LoVo (cell line): ENCODE results near the gene SLIT1.

Source experiments
- DNase-seq: peaks from one replicate; pipeline ENCODE4 v3.0.0-alpha.2; 2016; ENCODE audit warnings: low spot score

The SLIT1 gene

DNA sequence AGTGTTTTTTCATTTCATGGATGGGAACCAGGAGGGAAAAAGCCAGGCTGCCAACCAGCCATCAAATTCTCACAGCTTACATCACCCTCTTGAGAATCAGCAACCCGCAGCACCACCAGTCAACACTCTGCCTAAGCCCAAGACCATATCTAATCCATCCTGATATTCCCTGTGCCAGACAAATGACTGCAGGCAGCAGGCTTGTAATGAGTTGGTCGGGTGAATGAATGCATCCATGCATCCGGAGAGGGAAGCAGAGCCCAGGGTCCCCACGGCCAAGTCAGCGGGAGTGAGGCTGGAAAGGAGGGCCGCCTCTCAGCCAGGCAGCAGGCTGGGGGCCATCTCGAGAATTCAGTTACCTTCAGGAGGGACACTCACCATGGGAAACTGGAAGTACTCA lies 46.9 kb downstream of the SLIT1 start:
- DNase-seq: no peak

DNA sequence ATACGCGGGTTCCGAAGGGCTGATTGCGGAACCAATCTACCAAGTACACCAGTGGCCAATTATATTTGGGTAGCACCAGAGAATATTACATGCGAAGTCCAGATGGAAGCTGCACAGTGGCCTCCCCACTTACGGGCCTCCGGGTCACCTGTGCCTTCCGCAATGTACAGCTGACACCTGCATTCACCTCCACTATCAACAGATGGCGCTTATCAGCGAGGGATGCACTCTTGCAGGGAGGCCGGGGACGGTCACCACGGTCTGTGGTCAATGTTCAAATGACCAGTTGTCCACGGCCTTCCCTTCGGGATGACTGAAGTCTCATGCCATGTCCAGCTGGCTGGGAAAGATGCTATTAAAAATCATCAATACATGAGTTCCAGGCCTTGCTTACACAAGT lies 47.6 kb downstream of the SLIT1 start:
- DNase-seq: no peak

DNA sequence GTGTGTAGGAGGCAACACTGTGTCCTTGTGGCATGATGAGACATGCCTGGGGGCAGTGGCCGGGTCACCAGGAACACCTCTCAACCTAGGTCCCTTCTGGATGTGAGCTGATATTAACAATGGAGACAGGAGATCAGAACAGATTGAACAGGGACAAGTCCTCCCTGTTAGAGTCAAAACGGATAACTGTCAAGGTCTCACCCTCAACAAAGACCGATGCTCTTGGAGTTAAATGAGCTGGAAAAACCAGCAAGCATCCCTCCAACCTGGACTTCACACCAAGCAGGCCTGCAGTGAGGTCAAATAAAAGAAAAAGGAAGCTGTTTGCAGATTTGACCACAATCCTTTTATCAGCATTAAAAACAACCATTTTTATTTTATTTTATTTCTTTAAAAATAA lies 49.0 kb downstream of the SLIT1 start:
- no peak for DNase-seq

DNA sequence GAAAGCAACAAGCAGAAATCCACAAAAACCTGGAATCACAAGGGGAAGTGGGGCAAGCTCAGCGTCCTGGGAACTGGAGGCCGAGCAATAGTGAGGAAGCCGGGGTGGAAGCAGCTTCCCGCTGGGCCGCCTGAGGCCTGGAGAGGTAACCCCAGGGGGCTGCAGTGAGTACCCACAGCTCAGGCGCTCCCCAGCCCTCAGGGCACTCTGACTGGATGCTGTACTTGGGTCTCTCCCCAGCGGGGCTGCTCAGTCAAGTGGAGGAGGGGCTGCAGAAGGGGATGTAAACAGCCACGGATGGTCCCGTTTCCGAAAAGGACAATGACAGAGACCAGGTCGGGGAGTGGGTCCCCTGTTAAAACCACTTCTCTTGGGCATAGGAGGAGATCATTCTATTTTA lies 50.3 kb downstream of the SLIT1 start:
- no peak for DNase-seq

- no peak for DNase-seq
Measured at GRCh38 chr10:97134983-97135382, 50.8 kb downstream of the SLIT1 start.

DNA sequence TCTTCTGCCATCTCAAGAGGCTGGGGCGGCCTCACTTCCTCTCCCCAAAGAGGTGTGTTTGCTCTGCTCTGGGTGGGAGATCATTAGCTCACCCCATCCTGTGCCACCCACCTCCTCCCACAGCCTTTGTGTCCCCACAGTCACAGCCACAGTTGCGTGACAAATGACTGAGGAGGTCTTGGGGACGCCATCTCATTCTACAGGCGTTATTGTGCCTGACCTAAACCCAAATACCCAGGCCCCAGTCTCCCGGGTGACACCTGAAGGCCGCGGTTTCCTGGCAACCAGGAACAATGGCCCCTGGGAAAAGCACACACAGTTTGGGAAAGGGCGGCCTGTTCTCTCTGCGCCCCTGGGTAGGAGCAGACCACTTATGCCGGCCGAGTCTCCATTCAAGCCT lies 51.6 kb downstream of the SLIT1 start:
- DNase-seq: no peak

DNA sequence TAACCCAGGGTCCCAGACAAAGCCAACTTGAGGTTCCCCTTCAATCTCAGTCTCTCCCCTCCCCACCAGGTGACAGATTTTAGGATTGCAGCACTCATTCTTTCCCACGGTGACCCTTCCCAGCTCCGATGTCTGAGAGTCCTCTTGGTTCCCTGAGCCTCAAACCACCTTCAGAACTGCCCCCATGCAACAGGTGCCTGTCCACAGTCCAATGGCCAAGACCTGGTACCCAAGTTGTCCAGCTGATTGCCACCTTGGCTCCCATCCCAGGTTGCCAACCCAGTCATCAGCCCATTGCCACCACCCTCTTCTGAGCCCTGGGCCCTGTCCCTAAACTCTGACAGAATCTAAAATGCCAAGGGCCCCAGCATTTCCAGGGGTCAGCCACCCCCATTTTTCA lies 53.5 kb downstream of the SLIT1 start:
- DNase-seq: no peak

GRCh38 chr10:97131666-97132065 lies 54.1 kb downstream of the SLIT1 start:
- no peak for DNase-seq

DNA sequence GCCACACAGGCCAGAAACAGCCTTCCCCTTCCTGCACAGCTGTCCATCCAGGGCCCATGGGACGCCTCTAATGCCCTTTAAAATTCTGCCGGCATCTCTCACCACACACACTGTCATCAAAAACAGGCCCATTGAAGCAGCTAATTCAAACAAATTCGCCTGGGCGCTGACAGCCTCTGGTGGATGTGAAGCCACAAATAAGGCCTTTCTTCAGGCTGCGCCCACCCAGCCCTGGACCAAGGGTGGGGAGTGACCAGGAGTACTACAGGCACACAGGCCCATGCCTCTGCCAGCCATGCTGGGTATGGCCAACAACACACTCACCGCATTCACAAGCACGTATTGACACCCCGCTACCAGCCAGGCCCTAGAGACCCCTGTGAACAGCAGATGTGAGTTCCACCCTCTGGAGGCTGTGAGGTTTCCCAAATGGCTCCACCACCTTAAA lies 54.6 kb downstream of the SLIT1 start:
- DNase-seq: no peak

DNA sequence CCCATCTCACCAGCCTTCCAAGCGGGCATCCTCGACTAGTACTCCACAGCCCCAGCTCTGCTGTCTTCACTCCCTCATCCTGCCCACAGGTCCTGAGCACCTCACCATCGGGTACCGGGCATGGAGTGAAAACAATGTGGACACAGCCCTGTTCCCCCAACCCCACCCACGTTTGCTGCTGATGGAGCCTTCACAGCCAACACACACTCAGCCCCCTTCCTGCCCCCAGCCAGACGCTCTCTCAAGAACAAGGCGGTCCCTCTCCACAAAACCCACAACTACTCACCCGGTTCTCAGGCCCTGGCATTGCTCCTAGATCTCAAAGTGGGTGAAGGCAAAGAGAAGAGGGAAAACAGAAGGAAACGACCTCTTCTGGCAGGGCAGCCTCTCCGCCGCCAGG lies 56.1 kb downstream of the SLIT1 start:
- no peak for DNase-seq

GRCh38 chr10:97128516-97129154 lies 57.1 kb downstream of the SLIT1 start:
- DNase-seq: no peak

DNA sequence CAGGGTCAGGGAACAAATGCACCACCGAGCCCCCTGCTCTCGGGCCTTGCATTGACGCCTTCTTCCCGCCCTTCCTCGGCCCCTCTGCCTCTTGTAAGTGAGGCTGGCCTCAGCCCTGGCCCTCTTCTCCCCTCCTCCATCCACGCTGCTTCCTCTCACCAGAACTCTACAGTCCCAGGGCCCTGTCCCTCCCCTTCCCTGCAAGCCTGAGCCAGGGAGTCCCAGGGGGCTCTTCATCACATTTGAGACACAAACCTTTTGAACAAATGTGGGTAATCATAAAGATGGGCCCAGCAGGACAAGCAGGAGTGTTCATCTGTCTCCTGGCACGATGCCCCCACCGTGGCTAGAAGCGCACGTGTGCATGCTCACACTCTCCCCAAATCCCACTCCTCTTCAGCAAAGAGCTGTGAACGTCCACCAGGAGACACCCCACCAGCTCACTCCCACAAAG lies 57.7 kb downstream of the SLIT1 start:
- DNase-seq: no peak

DNA sequence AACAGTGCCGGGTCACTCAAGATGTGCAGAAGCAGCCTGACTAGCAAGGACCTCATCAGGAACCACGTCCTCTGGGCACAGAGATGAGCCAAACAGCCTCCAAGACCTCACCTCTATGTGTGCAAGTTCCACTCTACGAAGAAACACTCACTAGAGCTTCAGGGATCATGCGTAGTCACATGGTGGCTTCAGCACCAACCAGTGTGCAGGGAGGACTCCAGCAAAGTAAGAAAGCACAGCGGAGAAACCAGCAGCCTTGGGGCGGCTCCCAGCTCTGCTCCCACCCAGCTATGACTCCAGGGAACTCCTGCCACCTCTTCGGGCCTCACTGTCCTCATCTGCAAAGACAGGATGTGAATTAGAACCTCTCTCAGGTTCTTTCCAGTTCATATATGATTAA lies 58.2 kb downstream of the SLIT1 start:
- DNase-seq: no peak

DNA sequence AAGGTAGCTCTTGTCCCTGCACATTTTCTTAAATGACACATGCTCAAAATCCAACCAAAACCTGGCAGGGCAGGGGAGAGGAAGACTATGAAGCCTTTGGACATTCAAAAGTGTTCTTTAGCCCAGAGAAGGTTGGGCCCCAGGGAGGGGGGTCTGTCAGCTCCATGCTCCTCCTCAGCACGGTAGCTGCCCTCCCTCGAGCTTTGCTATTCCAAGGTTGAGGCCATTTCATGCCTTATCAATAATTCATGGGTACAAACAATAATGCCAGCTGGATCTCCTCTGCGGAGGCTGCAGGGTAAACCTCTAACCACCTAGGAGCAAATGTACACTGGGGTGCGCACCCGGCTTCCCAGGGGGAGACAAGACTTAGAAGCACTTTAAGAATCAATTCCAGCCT lies 61.5 kb downstream of the SLIT1 start:
- no peak for DNase-seq

GRCh38 chr10:97123765-97124164 lies 62.0 kb downstream of the SLIT1 start:
- no peak for DNase-seq

DNA sequence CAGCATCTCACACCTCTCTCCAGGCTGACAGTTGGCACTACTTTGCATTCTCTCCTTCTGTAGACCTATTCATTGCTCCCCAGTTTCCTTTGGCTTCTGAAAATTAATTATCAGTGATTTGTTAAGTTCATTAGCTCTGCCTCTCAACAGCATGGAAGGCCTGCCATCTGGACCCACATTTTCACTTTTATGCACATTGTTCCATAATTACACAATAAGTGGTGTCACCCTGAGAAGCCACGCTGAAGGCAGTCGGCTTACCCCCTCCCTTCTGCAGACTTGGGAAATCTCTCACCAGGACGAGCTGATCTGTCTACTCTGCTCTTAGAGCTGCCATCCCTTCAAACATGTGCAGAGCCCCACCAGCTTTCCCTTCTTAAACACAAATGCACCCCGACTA lies 64.7 kb downstream of the SLIT1 start:
- no peak for DNase-seq

DNA sequence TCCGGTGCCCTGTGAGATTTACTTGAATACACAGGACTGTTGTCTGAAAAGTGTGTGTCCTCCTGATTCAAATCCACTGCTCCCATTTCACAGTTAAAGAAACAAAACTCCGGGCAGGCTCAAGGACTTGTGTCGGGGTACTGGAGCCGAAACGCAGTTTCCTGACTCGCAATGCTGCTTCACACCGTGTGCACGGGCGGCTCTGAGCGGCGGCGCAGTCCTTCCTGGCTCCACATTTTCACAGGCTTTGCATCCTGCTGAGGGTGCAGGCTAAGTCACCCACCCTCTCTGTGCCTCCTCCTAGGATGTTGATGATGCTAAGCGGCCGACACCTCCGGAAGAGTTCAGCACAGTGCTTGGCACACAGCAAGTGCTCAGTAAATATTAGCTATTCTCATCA lies 65.4 kb downstream of the SLIT1 start:
- DNase-seq: no peak

GRCh38 chr10:97119058-97119745 lies 66.6 kb downstream of the SLIT1 start:
- no peak for DNase-seq

DNA sequence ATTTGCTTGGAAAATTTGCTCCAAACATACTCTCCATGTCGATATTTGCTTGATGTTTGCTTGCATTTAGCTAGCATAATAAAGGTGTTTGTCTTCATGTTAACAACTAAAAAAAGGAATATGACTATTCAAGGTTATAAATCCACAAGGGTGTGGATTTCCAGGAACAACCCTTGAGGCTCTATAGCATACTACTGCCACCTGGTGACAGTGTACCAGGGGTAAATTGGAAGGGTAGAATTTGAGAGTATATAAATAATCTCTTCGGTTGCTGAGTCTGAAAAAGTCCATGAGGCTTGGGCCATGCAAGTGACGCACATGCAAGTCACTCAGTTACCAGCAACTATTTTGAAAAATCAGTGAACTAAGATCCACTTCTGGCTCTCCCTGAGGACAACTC lies 68.4 kb downstream of the SLIT1 start:
- DNase-seq: peak; percentile 25

DNA sequence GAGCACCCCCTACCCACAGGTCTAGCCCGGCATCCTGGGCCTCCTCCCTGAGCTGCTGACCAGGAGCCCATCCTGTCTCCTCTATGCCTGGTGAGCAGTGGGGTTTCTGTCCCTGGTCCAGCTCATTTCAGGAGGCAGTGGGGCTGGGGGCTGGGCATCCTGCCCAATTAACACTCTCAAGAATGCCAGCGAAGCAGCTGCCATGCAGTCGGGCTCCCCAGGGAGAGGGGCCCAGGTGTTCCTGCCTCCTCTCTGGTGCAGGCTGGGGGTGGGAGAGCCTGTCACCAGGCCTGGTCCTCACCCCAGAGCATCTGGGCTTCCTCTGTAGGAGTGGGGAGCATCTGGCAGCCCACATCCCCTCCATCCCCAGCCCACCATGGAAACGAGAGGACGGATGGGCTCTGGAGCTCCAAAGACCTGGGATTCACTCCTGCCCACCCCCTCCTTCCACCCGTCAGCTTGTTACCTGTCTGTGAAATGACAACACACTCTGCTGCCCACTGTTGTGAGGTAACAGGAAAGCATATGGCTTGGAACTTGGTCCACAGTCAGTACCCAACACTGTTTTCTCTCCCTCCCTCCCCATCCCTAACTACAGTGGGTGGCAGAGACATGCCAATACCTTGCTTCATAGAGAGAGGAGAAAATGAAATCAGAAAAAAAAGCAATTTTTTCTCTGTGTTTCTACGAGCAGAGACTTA lies 69.1 kb downstream of the SLIT1 start:
- no peak for DNase-seq

- no peak for DNase-seq
Measured at GRCh38 chr10:97115846-97116245, 69.9 kb downstream of the SLIT1 start.

- no peak for DNase-seq
Measured at GRCh38 chr10:97111615-97112014, 74.1 kb downstream of the SLIT1 start.

- DNase-seq: no peak
Measured at GRCh38 chr10:97109547-97109946, 76.2 kb downstream of the SLIT1 start.
